ENCODE data around the gene GRIN2C.
A peak's percentile ranks its signal among the peaks of the same experiment; 100 is the strongest.

Gene GRIN2C

GRCh38 chr17:74848656-74849399 is 10.9 kb downstream of the GRIN2C start:
- Mint-ChIP-seq H3K4me3 (no peak overlapping the region), H3K9me3 (no peaks in the 10 kb centered on the region), H3K36me3 (no peaks in the 10 kb centered on the region), H3K27ac (no peak overlapping the region), H3K27me3 (peaks cover 12% of the 10 kb centered on the region), H3K4me1 (peaks cover 6% of the 10 kb centered on the region)

GRCh38 chr17:74846621-74847020 is 13.1 kb downstream of the GRIN2C start:
- no peaks in the 10 kb centered on the region for H3K36me3 Mint-ChIP-seq
- H3K27me3 Mint-ChIP-seq = peaks cover 7% of the 10 kb centered on the region
- H3K4me3 Mint-ChIP-seq = no peak overlapping the region
- H3K9me3 Mint-ChIP-seq = no peaks in the 10 kb centered on the region
- no peak overlapping the region for H3K27ac Mint-ChIP-seq
- H3K4me1 Mint-ChIP-seq = peaks cover 5% of the 10 kb centered on the region

GRCh38 chr17:74843352-74843627 is 16.4 kb downstream of the GRIN2C start:
- H3K36me3 Mint-ChIP-seq = peaks cover under 1% of the 10 kb centered on the region
- no peak overlapping the region for H3K4me3 Mint-ChIP-seq
- peaks cover 14% of the 10 kb centered on the region for H3K4me1 Mint-ChIP-seq
- H3K27me3 Mint-ChIP-seq = peaks cover 5% of the 10 kb centered on the region
- H3K9me3 Mint-ChIP-seq = no peaks in the 10 kb centered on the region
- no peak overlapping the region for H3K27ac Mint-ChIP-seq

GRCh38 chr17:74842599-74843351 is 16.9 kb downstream of the GRIN2C start:
- Mint-ChIP-seq H3K4me1 (peaks cover 14% of the 10 kb centered on the region), H3K27me3 (peaks cover 5% of the 10 kb centered on the region), H3K4me3 (no peak overlapping the region), H3K9me3 (no peaks in the 10 kb centered on the region), H3K27ac (no peak overlapping the region), H3K36me3 (peaks cover 3% of the 10 kb centered on the region)

GRCh38 chr17:74842146-74842598 is 17.5 kb downstream of the GRIN2C start:
- peak overlapping the region; percentile 33 for H3K4me3 Mint-ChIP-seq
- H3K27ac Mint-ChIP-seq = no peak overlapping the region
- no peaks in the 10 kb centered on the region for H3K9me3 Mint-ChIP-seq
- H3K4me1 Mint-ChIP-seq = peaks cover 14% of the 10 kb centered on the region
- H3K36me3 Mint-ChIP-seq = peaks cover 3% of the 10 kb centered on the region
- peaks cover 5% of the 10 kb centered on the region for H3K27me3 Mint-ChIP-seq

- Mint-ChIP-seq H3K4me3 (no peak overlapping the region), H3K4me1 (peaks cover 14% of the 10 kb centered on the region), H3K9me3 (no peaks in the 10 kb centered on the region), H3K36me3 (peaks cover 7% of the 10 kb centered on the region), H3K27ac (no peak overlapping the region), H3K27me3 (peaks cover 5% of the 10 kb centered on the region)
These were observed 18.6 kb downstream of the GRIN2C start for GRCh38 chr17:74840989-74841666.

GRCh38 chr17:74839990-74840852 is 19.5 kb downstream of the GRIN2C start:
- H3K27me3 Mint-ChIP-seq = peaks cover 5% of the 10 kb centered on the region
- no peak overlapping the region for H3K4me3 Mint-ChIP-seq
- peaks cover 14% of the 10 kb centered on the region for H3K4me1 Mint-ChIP-seq
- H3K9me3 Mint-ChIP-seq = no peaks in the 10 kb centered on the region
- no peak overlapping the region for H3K27ac Mint-ChIP-seq
- peaks cover 8% of the 10 kb centered on the region for H3K36me3 Mint-ChIP-seq

GRCh38 chr17:74838274-74838673 is 21.4 kb downstream of the GRIN2C start:
- Mint-ChIP-seq H3K9me3 (no peaks in the 10 kb centered on the region), H3K4me1 (peaks cover 14% of the 10 kb centered on the region), H3K27me3 (peaks cover 5% of the 10 kb centered on the region), H3K4me3 (no peak overlapping the region), H3K27ac (no peak overlapping the region), H3K36me3 (peaks cover 8% of the 10 kb centered on the region)

- Mint-ChIP-seq H3K9me3 (no peaks in the 10 kb centered on the region), H3K4me3 (no peak overlapping the region), H3K27me3 (peaks cover 4% of the 10 kb centered on the region), H3K36me3 (peaks cover 8% of the 10 kb centered on the region), H3K27ac (no peak overlapping the region), H3K4me1 (peaks cover 9% of the 10 kb centered on the region)
These were observed 22.8 kb downstream of the GRIN2C start for GRCh38 chr17:74836691-74837467.

GRCh38 chr17:74836191-74836590 is 23.5 kb downstream of the GRIN2C start:
- H3K9me3 Mint-ChIP-seq = no peaks in the 10 kb centered on the region
- peaks cover 8% of the 10 kb centered on the region for H3K36me3 Mint-ChIP-seq
- peaks cover 8% of the 10 kb centered on the region for H3K4me1 Mint-ChIP-seq
- H3K4me3 Mint-ChIP-seq = no peak overlapping the region
- no peak overlapping the region for H3K27ac Mint-ChIP-seq
- H3K27me3 Mint-ChIP-seq = peaks cover 2% of the 10 kb centered on the region

- H3K9me3 Mint-ChIP-seq = no peaks in the 10 kb centered on the region
- no peak overlapping the region for H3K27ac Mint-ChIP-seq
- H3K4me1 Mint-ChIP-seq = no peaks in the 10 kb centered on the region
- H3K4me3 Mint-ChIP-seq = no peak overlapping the region
- H3K36me3 Mint-ChIP-seq = peaks cover 8% of the 10 kb centered on the region
- H3K27me3 Mint-ChIP-seq = no peaks in the 10 kb centered on the region
These were observed 25.9 kb downstream of the GRIN2C start for GRCh38 chr17:74833501-74834377.

- no peaks in the 10 kb centered on the region for H3K4me1 Mint-ChIP-seq
- H3K9me3 Mint-ChIP-seq = no peaks in the 10 kb centered on the region
- no peaks in the 10 kb centered on the region for H3K27me3 Mint-ChIP-seq
- no peak overlapping the region for H3K4me3 Mint-ChIP-seq
- H3K27ac Mint-ChIP-seq = no peak overlapping the region
- H3K36me3 Mint-ChIP-seq = peaks cover 5% of the 10 kb centered on the region
These were observed 27.3 kb downstream of the GRIN2C start for GRCh38 chr17:74832421-74832820.

- Mint-ChIP-seq H3K27ac (no peak overlapping the region), H3K36me3 (peaks cover 2% of the 10 kb centered on the region), H3K4me3 (no peak overlapping the region), H3K9me3 (no peaks in the 10 kb centered on the region), H3K27me3 (no peaks in the 10 kb centered on the region), H3K4me1 (no peaks in the 10 kb centered on the region)
These were observed 28.1 kb downstream of the GRIN2C start for GRCh38 chr17:74831444-74832146.

Measured in activated naive CD4-positive, alpha-beta T cell treated with anti-CD3 and anti-CD28 coated beads, Interleukin-2, amount 50 U/mL, for 24 hours (primary cell).